ENCODE measurements around the gene CNGA3. TPM values are rescaled to one million over a fixed set of nuclear protein-coding genes. Genes with fewer than 3 reads are reported as not detected.

Gene CNGA3
- total and polyA plus RNA-seq, 2 experiments from 2014 or later = not detected

- Histone ChIP-seq H3K4me3 (no peak overlapping the region), H3K27me3 (peaks cover 18% of the 10 kb centered on the region), H3K27ac (no peak overlapping the region), H3K36me3 (no peaks in the 10 kb centered on the region), H3K4me1 (ENCODE audit: low read depth) (no peaks in the 10 kb centered on the region), H3K9me3 (ENCODE audit: low read depth) (no peaks in the 10 kb centered on the region)
- TF ChIP-seq, protein P1, sequence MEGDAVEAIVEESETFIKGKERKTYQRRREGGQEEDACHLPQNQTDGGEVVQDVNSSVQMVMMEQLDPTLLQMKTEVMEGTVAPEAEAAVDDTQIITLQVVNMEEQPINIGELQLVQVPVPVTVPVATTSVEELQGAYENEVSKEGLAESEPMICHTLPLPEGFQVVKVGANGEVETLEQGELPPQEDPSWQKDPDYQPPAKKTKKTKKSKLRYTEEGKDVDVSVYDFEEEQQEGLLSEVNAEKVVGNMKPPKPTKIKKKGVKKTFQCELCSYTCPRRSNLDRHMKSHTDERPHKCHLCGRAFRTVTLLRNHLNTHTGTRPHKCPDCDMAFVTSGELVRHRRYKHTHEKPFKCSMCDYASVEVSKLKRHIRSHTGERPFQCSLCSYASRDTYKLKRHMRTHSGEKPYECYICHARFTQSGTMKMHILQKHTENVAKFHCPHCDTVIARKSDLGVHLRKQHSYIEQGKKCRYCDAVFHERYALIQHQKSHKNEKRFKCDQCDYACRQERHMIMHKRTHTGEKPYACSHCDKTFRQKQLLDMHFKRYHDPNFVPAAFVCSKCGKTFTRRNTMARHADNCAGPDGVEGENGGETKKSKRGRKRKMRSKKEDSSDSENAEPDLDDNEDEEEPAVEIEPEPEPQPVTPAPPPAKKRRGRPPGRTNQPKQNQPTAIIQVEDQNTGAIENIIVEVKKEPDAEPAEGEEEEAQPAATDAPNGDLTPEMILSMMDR (IDR thresholded peaks at IDR 0.05; ENCODE audit: low read depth, low read length) = no peak
- no peak for DNase-seq (ENCODE audit: low read depth in 1 of 2, low spot score in 1 of 2)
Observed at GRCh38 chr2:98356729-98357128, 10.5 kb downstream of the CNGA3 start.

GRCh38 chr2:98357849-98358248 lies 11.6 kb downstream of the CNGA3 start:
- no peak overlapping the region for H3K4me3 ChIP-seq
- peak in 1 of 2 donors; percentile 18 for DNase-seq (ENCODE audit: low read depth in 1 of 2, low spot score in 1 of 2)
- TF ChIP-seq, protein P1 (IDR thresholded peaks at IDR 0.05; ENCODE audit: low read depth, low read length) = no peak

DNA sequence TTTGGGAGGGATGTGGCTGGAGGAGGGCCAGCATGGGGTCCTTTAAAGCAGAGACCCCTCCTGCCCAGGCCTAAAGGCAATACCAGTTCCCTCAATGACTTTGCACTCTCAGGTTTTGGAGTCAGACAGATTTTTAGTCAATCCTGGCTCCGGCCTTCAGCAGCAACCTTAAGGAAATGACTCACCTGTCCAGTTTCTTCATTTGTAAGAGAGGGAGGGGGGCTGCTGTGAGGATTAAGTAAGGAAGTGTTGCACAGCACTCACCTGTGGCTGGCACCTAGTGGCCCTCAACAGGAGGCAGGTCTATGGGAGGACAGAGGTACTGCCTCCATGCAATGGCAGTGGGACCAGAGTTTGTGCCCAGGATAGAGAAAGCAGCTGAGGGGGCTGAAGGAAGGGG lies 13.7 kb downstream of the CNGA3 start:
- Histone ChIP-seq H3K27me3 (peaks cover 18% of the 10 kb centered on the region), H3K9me3 (ENCODE audit: low read depth) (no peaks in the 10 kb centered on the region), H3K36me3 (no peaks in the 10 kb centered on the region), H3K4me3 (no peak overlapping the region), H3K27ac (no peak overlapping the region), H3K4me1 (ENCODE audit: low read depth) (no peaks in the 10 kb centered on the region)
- no peak for DNase-seq (ENCODE audit: low read depth in 1 of 2, low spot score in 1 of 2)
- TF ChIP-seq, protein P1 (IDR thresholded peaks at IDR 0.05; ENCODE audit: low read depth, low read length) = no peak

More at GRCh38 chr2:98357849-98358248, 11.6 kb downstream of the CNGA3 start:
- Histone ChIP-seq H3K4me1 (ENCODE audit: low read depth) (no peaks in the 10 kb centered on the region), H3K36me3 (no peaks in the 10 kb centered on the region), H3K27me3 (peaks cover 18% of the 10 kb centered on the region), H3K27ac (no peak overlapping the region), H3K9me3 (ENCODE audit: low read depth) (no peaks in the 10 kb centered on the region)

DNA sequence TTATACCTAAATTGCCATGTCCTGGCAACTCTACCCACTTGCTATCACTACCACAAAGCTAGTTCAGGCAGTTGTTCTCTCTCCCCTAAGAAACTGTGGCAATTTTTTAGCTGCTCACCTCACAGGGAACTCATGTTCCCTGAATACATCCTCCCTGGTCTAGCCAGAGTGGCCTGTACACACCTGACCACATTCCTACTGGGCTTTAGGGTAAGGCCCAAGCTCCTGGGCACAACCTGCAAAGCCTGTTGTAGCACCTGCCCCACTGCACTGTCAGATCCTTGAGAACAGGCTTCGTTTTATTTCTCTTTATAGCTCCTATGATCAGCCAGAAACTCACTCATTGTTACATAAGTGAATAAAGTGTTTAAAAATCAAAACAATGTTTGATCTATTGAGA lies 21.5 kb downstream of the CNGA3 start:
- Histone ChIP-seq H3K27ac (no peak overlapping the region), H3K36me3 (no peaks in the 10 kb centered on the region), H3K4me1 (ENCODE audit: low read depth) (no peaks in the 10 kb centered on the region), H3K9me3 (ENCODE audit: low read depth) (no peaks in the 10 kb centered on the region), H3K27me3 (no peaks in the 10 kb centered on the region), H3K4me3 (no peak overlapping the region)
- TF ChIP-seq, protein P1 (IDR thresholded peaks at IDR 0.05; ENCODE audit: low read depth, low read length) = no peak
- no peak for DNase-seq (ENCODE audit: low read depth in 1 of 2, low spot score in 1 of 2)

- H3K4me3 ChIP-seq = no peak overlapping the region
- no peaks in the 10 kb centered on the region for H3K36me3 ChIP-seq
- H3K27ac ChIP-seq = no peak overlapping the region
- TF ChIP-seq, protein P1 (IDR thresholded peaks at IDR 0.05; ENCODE audit: low read depth, low read length) = no peak
- no peaks in the 10 kb centered on the region for H3K4me1 ChIP-seq (ENCODE audit: low read depth)
- H3K9me3 ChIP-seq (ENCODE audit: low read depth) = no peaks in the 10 kb centered on the region
- no peaks in the 10 kb centered on the region for H3K27me3 ChIP-seq
- no peak for DNase-seq (ENCODE audit: low read depth in 1 of 2, low spot score in 1 of 2)
Observed at GRCh38 chr2:98369710-98370239, 23.5 kb downstream of the CNGA3 start.
